ENCODE measurements around the gene ANKRA2.
A peak's percentile ranks its signal among the peaks of the same experiment; 100 is the strongest.

ANKRA2 gene

GRCh38 chr5:73565139-73565968, at the start of gene ANKRA2, which contains the start of gene UTP15:
Gene ANKRA2, minus strand, starts transcription at chr5:73565639. Its CDS starts 2,758 bp downstream, at chr5:73562881.
Gene UTP15, plus strand, starts transcription at chr5:73565743. Its CDS starts 1,602 bp downstream, at chr5:73567345.
- DNase-seq (ENCODE audit: low spot score) = peak; percentile 98

- DNase-seq (ENCODE audit: low spot score) = no peak
Measured at GRCh38 chr5:73615085-73615484, 49.6 kb upstream of the ANKRA2 start.

- DNase-seq (ENCODE audit: low spot score) = no peak
Measured at GRCh38 chr5:73612799-73613198, 47.4 kb upstream of the ANKRA2 start.

- no peak for DNase-seq (ENCODE audit: low spot score)
Measured at GRCh38 chr5:73607228-73607627, 41.8 kb upstream of the ANKRA2 start.

GRCh38 chr5:73606206-73606753, 40.8 kb upstream of the ANKRA2 start:
- DNase-seq (ENCODE audit: low spot score) = no peak

- no peak for DNase-seq (ENCODE audit: low spot score)
Measured at GRCh38 chr5:73605223-73606087, 40.0 kb upstream of the ANKRA2 start.

GRCh38 chr5:73603998-73604397, 38.6 kb upstream of the ANKRA2 start:
- no peak for DNase-seq (ENCODE audit: low spot score)

- no peak for DNase-seq (ENCODE audit: low spot score)
Measured at GRCh38 chr5:73599380-73599779, 33.9 kb upstream of the ANKRA2 start.

GRCh38 chr5:73596705-73597328, 31.4 kb upstream of the ANKRA2 start:
- DNase-seq (ENCODE audit: low spot score) = peak; percentile 75

- no peak for DNase-seq (ENCODE audit: low spot score)
Measured at GRCh38 chr5:73592551-73592950, 27.1 kb upstream of the ANKRA2 start.

- DNase-seq (ENCODE audit: low spot score) = peak; percentile 21
Measured at GRCh38 chr5:73591698-73592501, 26.5 kb upstream of the ANKRA2 start.

- peak; percentile 88 for DNase-seq (ENCODE audit: low spot score)
Measured at GRCh38 chr5:73591102-73591695, 25.8 kb upstream of the ANKRA2 start.

- DNase-seq (ENCODE audit: low spot score) = no peak
Measured at GRCh38 chr5:73587923-73588322, 22.5 kb upstream of the ANKRA2 start.

GRCh38 chr5:73582285-73583145, 17.1 kb upstream of the ANKRA2 start:
- DNase-seq (ENCODE audit: low spot score) = no peak

GRCh38 chr5:73565969-73566547, 619 bp upstream of the ANKRA2 start:
- peak; percentile 57 for DNase-seq (ENCODE audit: low spot score)

- DNase-seq (ENCODE audit: low spot score) = peak; percentile 47
Measured at GRCh38 chr5:73564675-73565074, 764 bp downstream of the ANKRA2 start.

GRCh38 chr5:73564018-73564417, 1.4 kb downstream of the ANKRA2 start:
- DNase-seq (ENCODE audit: low spot score) = peak; percentile 55

GRCh38 chr5:73558950-73559349, 6.5 kb downstream of the ANKRA2 start:
- peak; percentile 48 for DNase-seq (ENCODE audit: low spot score)

GRCh38 chr5:73552642-73553041, 12.8 kb downstream of the ANKRA2 start:
- DNase-seq (ENCODE audit: low spot score) = no peak
